PC-9 (cell line): ENCODE data around the gene EMC10.

ENCODE experiments used
- CTCF ChIP-seq: fragments of 200-600 bp; sonication (generic); conservative IDR thresholded peaks from 2 replicates; pipeline ENCODE4 v1.6.1; 2017; ENCODE audit warnings: mixed run types, antibody characterized with exemption, mild to moderate bottlenecking, moderate library complexity
- EZH2 ChIP-seq: fragments of 200-600 bp; sonication (generic); IDR thresholded peaks from 2 replicates; pipeline ENCODE4 v1.8.0; 2017; ENCODE audit warnings: antibody characterized with exemption, low read depth

GRCh38 chr19:50431343-50432220 is 44.7 kb upstream of the EMC10 start:
- TF ChIP-seq EZH2: no peak
- no peak for TF ChIP-seq CTCF
